ENCODE results near the gene RRN3.

- TF ChIP-seq EZH2 (IDR thresholded peaks at IDR 0.05; ENCODE audit: borderline replicate concordance, low read depth, low read length, severe bottlenecking), result no peak
- TF ChIP-seq CTCF (IDR thresholded peaks at IDR 0.05; ENCODE audit: borderline replicate concordance, extremely low read depth, low read length, poor library complexity, severe bottlenecking), result no peak
These were observed 36.2 kb downstream of the RRN3 start for GRCh38 chr16:15057681-15058417.
